Measurements from ENCODE around the gene TMEM106C. TPM values are rescaled to one million over a fixed set of nuclear protein-coding genes. Genes with fewer than 3 reads are reported as not detected.

TMEM106C gene
- polyA plus RNA-seq, 1 experiment: 93.7 TPM

- ChIA-PET CTCF (interaction anchor here (0.9 kb wide), 1 partner anchor 26 kb away, joined by 6 read pairs; the partner anchor contains the start of gene VDR), POLR2A (no interaction called here)
- H3K9me3 ChIP-seq (ENCODE audit: control insufficient read depth, insufficient read depth, low read length): no peaks in the 10 kb centered on the region
- H3K27ac ChIP-seq (ENCODE audit: low read depth, low read length): no peak overlapping the region
- no peak for DNase-seq (ENCODE audit: low read depth, low spot score)
- no peak for TF ChIP-seq CTCF (IDR thresholded peaks at IDR 0.05; ENCODE audit: low read depth, low read length)
- H3K4me3 ChIP-seq (ENCODE audit: low read depth, low read length): no peak overlapping the region
- peaks cover 47% of the 10 kb centered on the region for H3K27me3 ChIP-seq (ENCODE audit: control insufficient read depth, insufficient read depth, low read length)
Observed at GRCh38 chr12:47930634-47931033, 32.8 kb upstream of the TMEM106C start.

GRCh38 chr12:47931187-47931586 lies 32.2 kb upstream of the TMEM106C start:
- POLR2A ChIA-PET: no interaction called here
- no peak for TF ChIP-seq CTCF (IDR thresholded peaks at IDR 0.05; ENCODE audit: low read depth, low read length)
- CTCF ChIA-PET: no interaction called here

GRCh38 chr12:47935184-47935583 lies 28.2 kb upstream of the TMEM106C start:
- no peaks in the 10 kb centered on the region for H3K9me3 ChIP-seq (ENCODE audit: control insufficient read depth, insufficient read depth, low read length)
- peak; percentile 72 for DNase-seq (ENCODE audit: low read depth, low spot score)
- no peak overlapping the region for H3K4me3 ChIP-seq (ENCODE audit: low read depth, low read length)
- H3K27me3 ChIP-seq (ENCODE audit: control insufficient read depth, insufficient read depth, low read length): peaks cover 8% of the 10 kb centered on the region
- H3K27ac ChIP-seq (ENCODE audit: low read depth, low read length): no peak overlapping the region
- POLR2A ChIA-PET: interaction anchor here (0.7 to 1.6 kb wide), 3 partner anchors 12 to 53 kb away, joined by 4 to 6 read pairs (median 5); partner anchors contain the start of gene VDR
- CTCF ChIA-PET: interaction anchor here (1.1 to 2.4 kb wide), 3 partner anchors 14 to 98 kb away, joined by 3 to 19 read pairs (median 4); partner anchors contain the start of gene VDR
- TF ChIP-seq CTCF (IDR thresholded peaks at IDR 0.05; ENCODE audit: low read depth, low read length): no peak

More at GRCh38 chr12:47931187-47931586, 32.2 kb upstream of the TMEM106C start:
- H3K27ac ChIP-seq (ENCODE audit: low read depth, low read length): no peak overlapping the region
- no peak for DNase-seq (ENCODE audit: low read depth, low spot score)
- H3K27me3 ChIP-seq (ENCODE audit: control insufficient read depth, insufficient read depth, low read length): peaks cover 42% of the 10 kb centered on the region
- no peaks in the 10 kb centered on the region for H3K9me3 ChIP-seq (ENCODE audit: control insufficient read depth, insufficient read depth, low read length)
- no peak overlapping the region for H3K4me3 ChIP-seq (ENCODE audit: low read depth, low read length)

- Histone ChIP-seq H3K9me3 (ENCODE audit: control insufficient read depth, insufficient read depth, low read length) (no peaks in the 10 kb centered on the region; the same call in 1 of the 2 replicates), H3K27ac (ENCODE audit: low read depth, low read length) (no peak overlapping the region), H3K27me3 (ENCODE audit: control insufficient read depth, insufficient read depth, low read length) (peaks cover 9% of the 10 kb centered on the region), H3K4me3 (ENCODE audit: low read depth, low read length) (no peak overlapping the region)
- DNase-seq (ENCODE audit: low read depth, low spot score): no peak
- no peak for TF ChIP-seq CTCF (IDR thresholded peaks at IDR 0.05; ENCODE audit: low read depth, low read length)
- POLR2A ChIA-PET: no interaction called here
- CTCF ChIA-PET: interaction anchor here (2.1 kb wide), 1 partner anchor 11 kb away, joined by 11 read pairs; no protein-coding TSS in a partner anchor
Observed at GRCh38 chr12:47938093-47938492, 25.3 kb upstream of the TMEM106C start.

- ChIA-PET CTCF (interaction anchor here (0.7 to 2.1 kb wide), 2 partner anchors 11 to 100 kb away, joined by 4 to 11 read pairs; no protein-coding TSS in a partner anchor), POLR2A (no interaction called here)
- no peak for DNase-seq (ENCODE audit: low read depth, low spot score)
- H3K9me3 ChIP-seq (ENCODE audit: control insufficient read depth, insufficient read depth, low read length): no peaks in the 10 kb centered on the region; the same call in 1 of the 2 replicates
- no peak overlapping the region for H3K27ac ChIP-seq (ENCODE audit: low read depth, low read length)
- TF ChIP-seq CTCF (IDR thresholded peaks at IDR 0.05; ENCODE audit: low read depth, low read length): no peak
- H3K4me3 ChIP-seq (ENCODE audit: low read depth, low read length): no peak overlapping the region
- H3K27me3 ChIP-seq (ENCODE audit: control insufficient read depth, insufficient read depth, low read length): peaks cover 9% of the 10 kb centered on the region
Observed at GRCh38 chr12:47938594-47938993, 24.8 kb upstream of the TMEM106C start.

Measured in AG04450 (cell line).